Raji (cell line): ENCODE measurements around the gene RNF125.

ENCODE experiments used
- POLR2A ChIP-seq: IDR thresholded peaks from 2 replicates; pipeline ENCODE4 v1.6.1; 2011; ENCODE audit warnings: low read depth, low read length, control low read depth; ENCODE audit not compliant: insufficient read depth

Gene RNF125

DNA sequence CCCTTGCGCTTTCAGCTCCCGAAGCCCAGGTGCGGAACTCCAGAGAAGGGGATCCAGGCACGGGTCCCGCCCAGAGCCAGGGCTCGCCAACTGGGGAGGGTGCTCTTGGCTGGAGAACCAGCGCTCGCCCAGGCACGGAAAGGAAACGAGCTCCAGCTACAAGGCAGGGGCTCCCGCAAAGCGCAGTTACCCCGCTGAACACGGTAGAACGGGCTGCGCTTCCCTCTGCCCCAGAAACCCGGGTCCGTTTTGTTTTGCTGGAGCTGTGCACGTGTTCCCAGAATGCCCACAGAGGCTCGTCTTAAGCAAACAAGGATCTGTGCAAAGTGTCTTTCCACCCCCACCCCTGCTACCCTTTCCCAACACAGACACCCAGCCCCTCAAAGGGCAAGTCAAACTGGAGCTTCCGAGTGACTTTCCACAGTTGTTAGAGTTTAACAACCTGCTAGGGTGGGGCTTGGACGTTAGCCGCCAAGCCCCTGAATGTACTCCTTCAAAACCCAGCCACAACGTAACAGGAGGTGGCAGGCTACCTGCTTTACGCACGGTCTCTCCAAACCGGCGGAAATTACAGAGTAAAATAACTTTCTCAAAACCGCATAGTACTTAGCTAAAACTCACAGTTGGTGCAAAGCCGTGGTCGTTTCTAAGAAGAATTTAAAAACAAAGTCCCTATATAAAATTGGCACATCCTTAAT lies 775 bp downstream of the RNF125 start:
- TF ChIP-seq POLR2A, result no peak

DNA sequence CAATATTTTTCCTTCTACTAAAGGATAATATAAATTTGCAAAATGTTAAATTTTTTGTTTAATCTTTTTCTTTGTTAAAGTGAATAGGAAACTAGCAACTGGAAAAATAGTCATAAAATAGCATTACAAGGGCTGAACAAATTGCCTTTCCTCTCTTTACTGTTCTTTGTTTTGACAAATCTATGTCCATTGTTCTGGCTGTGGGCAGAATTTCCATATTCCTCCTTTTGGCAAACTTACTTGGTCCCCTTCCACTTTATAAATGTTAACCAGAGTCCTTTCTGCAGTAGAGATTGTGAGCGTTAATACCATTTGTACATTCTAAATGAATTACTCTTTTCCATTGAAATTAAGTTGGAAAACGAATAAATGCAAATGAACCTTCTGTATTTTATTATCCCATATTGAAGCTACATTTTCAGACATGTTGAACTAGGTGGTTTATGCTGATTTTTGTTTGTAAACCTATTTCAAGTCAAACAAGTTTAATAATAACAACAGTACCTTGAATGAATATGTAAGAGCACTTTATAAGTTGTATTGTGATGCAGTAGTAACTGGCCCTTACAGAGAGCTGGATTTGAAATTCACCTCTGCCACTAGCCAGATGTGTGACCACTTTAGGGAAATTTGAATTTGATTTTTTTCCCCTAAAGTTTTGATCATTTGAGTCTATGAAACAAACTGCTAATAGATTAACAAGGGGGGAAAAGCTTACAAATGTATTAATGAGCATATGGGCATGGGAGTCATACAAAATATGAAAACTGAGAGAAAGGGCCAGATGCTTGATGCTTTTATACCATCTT lies 3.3 kb downstream of the RNF125 start:
- no peak for TF ChIP-seq POLR2A

DNA sequence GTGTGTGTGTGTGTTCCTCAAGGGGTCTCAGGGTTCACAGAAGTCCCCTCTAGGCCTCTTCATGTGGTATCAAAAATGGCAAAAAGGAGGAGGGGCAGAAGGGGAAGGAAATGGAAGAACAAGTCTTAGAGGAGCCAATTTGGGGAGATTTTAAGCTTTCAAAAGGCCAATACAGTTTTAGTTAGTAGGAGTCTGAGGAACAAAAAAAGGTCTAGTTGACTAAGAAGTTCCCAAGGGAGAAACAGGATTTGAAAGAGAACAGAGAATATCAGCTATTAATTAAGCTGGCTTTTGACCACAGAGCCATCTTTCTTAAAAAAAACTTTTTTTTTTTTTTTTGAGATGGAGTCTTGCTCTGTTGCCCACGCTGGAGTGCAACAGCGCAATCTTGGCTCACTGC lies 7.1 kb downstream of the RNF125 start:
- TF ChIP-seq POLR2A, result no peak

DNA sequence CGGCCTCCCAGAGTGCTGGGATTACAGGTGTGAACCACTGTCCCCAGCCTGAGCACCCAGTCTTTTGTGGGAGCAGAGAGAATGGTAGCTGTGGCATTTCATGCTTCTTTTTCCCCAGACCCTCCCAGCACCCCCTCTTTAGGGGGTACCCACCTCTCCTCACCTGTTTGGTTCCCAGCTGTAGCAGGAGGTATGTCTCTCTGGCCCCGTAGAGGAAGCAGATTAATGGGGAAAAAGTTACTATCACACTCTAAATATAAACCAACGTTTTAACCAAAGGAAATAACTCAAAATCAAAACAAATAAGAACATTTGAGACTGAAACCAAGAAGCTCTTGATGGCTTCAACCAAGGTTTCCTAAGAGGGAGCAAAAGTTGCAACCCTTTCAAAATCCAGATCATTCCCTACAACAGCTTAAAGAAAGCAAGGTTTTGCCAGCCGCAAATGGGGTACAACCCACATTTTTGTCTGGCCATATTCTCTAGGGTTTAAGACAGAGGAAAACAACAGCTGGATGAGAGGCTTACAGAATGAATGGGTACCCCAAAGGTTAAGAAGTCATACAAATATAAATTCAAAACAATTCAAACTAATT lies 8.0 kb downstream of the RNF125 start:
- TF ChIP-seq POLR2A, result no peak

DNA sequence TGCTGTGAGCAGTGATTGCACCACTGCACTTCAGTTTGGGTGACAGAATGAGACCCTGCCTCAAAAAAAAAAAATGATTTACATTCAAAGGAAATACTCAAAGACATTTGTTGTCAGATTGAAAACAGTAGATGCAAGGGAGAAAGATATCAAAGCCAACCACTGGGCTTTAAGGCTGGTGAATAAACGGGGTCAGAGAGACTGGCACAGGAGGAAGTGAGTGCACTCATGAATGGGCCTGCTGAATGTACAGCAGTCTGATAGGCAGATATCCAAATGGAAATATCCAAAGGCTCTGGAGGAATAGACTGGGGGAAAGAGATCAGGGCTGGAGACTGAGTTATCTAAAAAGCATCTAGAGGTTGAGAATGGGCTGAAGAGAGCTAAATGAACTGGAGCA lies 10.9 kb downstream of the RNF125 start:
- no peak for TF ChIP-seq POLR2A

DNA sequence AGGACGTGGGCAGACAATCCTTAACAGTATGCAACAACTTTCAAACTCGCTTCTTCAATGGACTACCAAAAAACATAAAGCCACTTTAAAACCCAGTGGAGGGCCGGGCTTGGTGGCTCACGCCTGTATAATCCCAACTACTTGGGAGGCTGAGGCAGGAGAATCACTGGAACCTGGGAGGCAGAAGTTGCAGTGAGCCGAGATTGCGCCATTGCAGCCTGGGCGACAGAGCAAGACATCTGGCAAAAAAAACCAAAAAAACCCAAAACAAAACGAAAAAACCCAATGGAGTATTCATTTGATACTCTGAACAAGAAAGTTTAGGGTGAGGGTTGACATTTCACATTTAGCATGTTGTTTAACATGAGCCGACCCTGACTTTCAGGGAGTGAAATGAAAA lies 14.0 kb downstream of the RNF125 start:
- TF ChIP-seq POLR2A, result no peak

DNA sequence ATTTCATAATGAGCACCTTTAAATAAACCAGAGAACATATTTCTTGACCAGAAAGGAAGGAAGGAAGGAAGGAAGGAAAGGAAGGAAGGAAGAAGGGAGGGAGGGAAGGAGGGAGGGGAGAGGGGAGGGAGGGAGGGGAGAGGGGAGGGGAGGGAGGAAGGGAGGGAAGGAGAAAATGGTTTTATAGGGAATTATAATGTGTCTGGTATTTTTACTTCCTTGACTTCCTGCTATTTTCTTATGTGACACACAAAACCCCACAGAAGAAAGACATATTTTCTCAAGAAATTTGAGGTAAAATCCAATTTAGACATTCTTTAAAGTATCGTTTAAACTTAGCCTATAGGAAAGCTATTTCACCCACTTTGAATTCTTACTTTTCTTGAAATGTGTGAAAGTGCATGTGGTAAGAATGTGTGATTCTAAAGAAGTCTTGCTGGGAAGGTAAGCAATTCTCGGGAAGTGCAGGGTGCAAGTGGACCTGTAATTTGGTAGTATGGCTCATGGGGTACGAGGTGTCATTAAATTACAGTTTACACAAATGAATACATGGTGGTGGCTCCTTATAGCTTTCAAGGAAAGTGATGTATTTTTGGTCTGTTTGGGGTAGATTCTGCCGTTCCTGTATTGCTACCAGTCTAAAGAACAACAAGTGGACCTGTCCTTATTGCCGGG lies 18.0 kb downstream of the RNF125 start:
- no peak for TF ChIP-seq POLR2A

DNA sequence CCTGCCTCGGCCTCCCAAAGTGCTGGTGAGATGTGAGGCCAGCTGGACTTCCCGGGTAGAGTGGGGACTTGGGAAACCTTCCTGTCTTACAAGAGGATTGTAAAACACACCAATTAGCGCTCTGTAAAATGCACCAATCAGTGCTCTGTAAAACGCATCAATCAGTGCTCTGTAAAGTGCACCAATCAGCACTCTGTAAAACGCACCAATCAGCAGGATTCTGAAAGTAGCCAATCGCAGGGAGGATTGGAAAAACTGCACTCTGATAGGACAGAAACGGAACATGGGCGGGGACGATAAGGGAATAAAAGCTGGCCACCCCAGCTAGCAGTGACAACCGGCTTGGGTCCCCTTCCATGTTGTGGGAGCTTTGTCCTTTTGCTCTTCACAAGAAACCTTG lies 19.0 kb downstream of the RNF125 start:
- no peak for TF ChIP-seq POLR2A

DNA sequence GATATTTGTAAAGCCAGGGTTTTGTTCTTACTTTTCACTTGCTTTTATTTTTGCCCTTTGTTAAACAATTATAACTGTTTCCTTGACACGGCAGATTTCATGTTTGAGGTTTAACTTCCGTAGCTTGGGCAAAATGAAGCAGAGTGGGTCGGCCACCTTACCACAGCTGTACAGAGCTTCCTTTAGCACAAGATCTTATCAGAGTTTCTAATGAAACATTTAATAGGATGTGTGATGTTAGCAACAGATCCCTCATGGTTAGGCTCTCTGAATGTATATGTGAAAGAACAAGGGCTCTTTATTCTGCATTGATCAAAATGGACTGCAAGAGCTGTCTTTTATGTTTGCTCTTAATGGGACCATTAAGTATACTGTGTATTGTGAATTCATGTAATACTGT lies 22.3 kb downstream of the RNF125 start:
- TF ChIP-seq POLR2A, result no peak

DNA sequence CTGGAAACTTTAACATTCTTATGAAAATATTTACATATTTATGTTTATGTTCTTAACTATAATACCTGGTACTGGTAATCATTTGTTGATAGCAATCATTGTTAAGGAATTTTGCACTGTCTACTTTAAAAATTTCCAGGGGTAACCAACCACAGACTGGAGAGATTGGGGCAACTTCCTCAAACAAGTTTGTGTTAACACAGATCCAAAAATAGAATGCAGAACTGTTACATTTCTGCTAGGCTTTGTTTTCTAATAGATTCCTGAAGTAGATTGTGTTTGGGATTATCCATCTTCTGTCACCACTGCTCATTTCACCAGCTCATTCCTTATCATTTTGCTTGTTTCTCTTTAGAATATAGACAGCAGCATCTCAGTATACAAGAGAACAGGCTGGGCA lies 23.7 kb downstream of the RNF125 start:
- TF ChIP-seq POLR2A, result no peak

DNA sequence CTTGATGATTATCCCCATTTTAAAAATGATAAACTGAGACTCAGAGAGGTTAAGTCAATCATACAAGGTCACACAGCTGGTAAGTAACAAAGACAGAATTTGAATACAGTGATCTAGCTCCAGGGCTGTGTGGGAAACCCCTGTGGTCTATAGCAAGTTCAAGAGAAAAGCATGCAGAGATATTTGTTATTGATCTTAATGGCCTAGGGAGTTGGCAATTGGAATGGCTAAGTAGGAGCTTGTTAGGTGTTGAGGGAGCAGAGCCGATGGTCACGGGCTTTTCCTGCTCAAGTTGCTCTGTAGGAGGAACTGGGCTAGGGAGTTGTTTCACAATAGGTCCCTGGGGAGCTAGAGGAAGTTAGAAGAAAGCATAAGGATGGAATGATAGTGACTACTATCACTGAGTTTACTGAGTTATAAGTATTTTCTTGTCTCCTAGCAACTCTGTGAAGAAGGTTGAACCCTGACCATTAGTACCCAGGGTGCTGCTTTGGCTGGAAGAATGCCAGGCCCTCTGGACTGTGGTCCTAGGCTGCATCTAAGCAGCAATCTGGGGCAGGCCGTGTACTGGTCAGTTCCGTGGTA lies 30.0 kb downstream of the RNF125 start:
- no peak for TF ChIP-seq POLR2A

DNA sequence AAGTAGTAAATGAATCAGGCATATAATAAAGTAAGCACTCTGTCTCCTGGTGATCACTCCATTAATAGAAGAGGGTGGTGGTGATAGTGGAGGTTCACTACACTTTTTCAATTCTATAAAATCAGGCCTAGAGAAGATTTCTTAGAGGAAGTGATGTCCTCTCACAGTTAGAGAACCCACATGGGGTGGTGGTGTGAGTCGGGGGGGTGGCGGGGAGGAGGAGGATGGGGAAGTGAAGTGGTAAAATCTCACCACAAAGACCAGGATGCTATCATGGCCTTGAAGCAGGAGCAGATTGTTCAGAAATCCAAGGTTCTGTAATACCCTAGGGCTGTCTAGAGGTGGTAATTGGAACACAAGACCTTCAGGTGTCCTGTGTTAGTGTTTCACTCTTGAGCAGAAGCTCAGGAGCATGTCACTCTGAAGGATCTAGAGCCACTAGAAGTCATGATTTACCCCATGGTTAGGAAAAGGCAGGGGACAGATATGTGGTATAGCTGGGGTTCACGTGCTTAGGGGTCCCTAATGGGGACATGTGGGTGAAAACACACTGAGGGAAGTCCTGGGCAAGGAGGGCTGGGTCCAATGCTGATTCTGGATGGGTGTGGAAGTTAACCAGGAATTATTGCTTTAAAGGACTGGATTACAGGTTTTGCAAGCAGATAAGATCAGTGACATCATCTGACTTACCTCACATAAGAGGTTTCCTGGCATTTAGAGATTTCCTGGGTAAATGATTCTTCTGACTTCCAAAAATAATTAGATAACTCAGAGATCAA lies 31.0 kb downstream of the RNF125 start:
- TF ChIP-seq POLR2A, result no peak

DNA sequence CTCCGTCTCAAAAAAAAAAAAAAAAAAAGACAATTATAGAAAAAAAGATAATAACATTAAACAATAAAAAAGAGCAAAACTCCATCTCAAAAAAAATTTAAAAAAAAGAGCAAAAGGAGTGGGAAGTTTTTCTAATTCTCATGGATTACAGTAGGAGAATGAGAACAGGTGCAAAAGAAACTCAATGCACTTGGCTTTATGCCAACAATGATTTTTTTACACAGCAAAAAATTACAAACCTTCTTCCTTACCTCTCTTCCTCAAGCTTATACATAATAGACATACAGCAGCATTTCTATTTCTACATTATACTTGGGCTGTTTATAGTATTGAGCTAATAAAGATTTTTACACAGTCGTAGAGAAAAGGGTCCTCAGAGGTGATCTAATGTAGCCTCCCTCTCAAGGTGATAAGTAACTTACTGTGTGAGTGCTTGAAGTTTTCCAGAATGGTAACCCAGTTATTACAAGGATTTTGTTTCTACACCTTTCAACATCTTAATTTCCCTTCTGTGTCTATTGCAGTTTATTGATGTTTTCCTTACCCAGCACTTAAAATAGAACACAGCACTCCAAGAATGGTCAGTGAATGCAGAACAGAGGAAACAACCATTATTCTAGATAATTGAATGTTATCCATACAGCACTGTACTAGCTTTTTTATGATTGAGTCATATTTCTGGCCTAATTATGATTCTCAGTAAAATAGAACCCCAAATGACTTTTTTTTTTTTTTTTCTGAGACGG lies 38.2 kb downstream of the RNF125 start:
- TF ChIP-seq POLR2A, result no peak

DNA sequence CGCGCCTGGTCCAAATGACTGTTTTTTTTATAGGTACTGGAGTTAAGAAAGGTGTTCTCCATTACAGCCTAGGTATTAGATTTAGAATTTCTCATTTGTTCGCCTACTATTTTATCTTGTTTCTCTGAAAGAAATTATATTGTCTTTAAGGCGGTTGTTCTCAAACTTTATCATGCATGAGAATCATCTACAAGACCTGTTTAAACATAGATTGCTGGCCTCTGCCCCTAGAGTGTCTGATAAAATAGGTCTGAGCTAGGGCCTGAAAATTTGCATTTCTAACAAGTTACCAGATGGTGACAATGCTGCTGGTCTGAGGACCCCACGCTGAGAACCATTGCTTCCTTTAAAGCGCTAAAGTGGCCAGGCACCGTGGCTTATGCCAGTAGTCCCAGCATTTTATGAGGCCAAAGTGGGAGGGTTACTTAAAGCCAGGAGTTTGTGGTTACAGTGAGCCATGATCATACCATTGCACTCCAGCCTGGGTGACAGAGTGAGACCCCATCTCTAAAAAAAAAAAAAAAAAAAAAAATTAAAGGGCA lies 39.1 kb downstream of the RNF125 start:
- TF ChIP-seq POLR2A, result no peak

DNA sequence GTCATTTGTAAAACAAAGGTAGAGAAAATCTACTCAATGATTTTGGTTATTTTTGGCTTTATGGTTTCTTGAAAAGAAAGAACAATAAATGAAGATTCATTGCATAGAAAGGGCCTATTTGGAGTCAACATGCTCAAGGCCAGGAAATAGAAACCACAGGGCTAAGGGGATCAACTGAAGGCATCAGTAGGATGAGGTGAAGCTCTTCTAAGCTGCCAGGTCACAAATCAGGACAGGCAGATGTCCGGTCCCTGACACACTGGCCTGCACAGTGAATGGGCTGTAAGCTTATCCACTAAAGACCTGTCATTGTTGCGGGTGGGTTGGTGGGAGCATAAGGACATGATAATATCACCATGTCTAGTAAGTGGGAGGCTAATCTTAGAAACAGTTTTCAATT lies 41.4 kb downstream of the RNF125 start:
- no peak for TF ChIP-seq POLR2A
